NCI-H2227 (cell line): Measurements from ENCODE around the gene TNIP2.
A peak's percentile ranks its signal among the peaks of the same experiment; 100 is the strongest.
"Not testable (repeated sequence)": the region's sequence is repeated elsewhere in the genome, so short reads cannot be mapped to it uniquely, and the experiment has no call there.

Experiments used
- DNase-seq: peaks from one replicate; lab custom pipeline; 2025; ENCODE audit not compliant: unreplicated experiment; lab: John Stamatoyannopoulos, UW

TNIP2 gene

GRCh38 chr4:2793586-2794485 lies 37.7 kb upstream of the TNIP2 start:
- DNase-seq, result no peak

- DNase-seq, result peak; percentile 67
Measured at GRCh38 chr4:2792711-2793585, 36.8 kb upstream of the TNIP2 start, which contains the start of gene SH3BP2. Gene SH3BP2, plus strand, starts transcription at chr4:2793085. Its CDS starts 27,533 bp downstream, at chr4:2820618.

- no peak for DNase-seq
Measured at GRCh38 chr4:2792396-2792710, 36.2 kb upstream of the TNIP2 start.

GRCh38 chr4:2791518-2792395 lies 35.6 kb upstream of the TNIP2 start:
- no peak for DNase-seq

GRCh38 chr4:2790583-2791517 lies 34.7 kb upstream of the TNIP2 start:
- no peak for DNase-seq

- DNase-seq, result no peak
Measured at GRCh38 chr4:2789793-2790582, 33.9 kb upstream of the TNIP2 start.

GRCh38 chr4:2789351-2789750 lies 33.2 kb upstream of the TNIP2 start:
- DNase-seq, result no peak

- DNase-seq, result no peak
Measured at GRCh38 chr4:2788532-2789103, 32.5 kb upstream of the TNIP2 start.

- no peak for DNase-seq
Measured at GRCh38 chr4:2788101-2788500, 32.0 kb upstream of the TNIP2 start.

GRCh38 chr4:2787230-2788100 lies 31.3 kb upstream of the TNIP2 start:
- DNase-seq, result no peak

- DNase-seq, result no peak
Measured at GRCh38 chr4:2786794-2787229, 30.7 kb upstream of the TNIP2 start.

- no peak for DNase-seq
Measured at GRCh38 chr4:2786152-2786671, 30.1 kb upstream of the TNIP2 start.

- DNase-seq, result no peak
Measured at GRCh38 chr4:2785613-2786012, 29.5 kb upstream of the TNIP2 start.

- no peak for DNase-seq
Measured at GRCh38 chr4:2783790-2784189, 27.7 kb upstream of the TNIP2 start.

- DNase-seq, result no peak
Measured at GRCh38 chr4:2781911-2782310, 25.8 kb upstream of the TNIP2 start.

GRCh38 chr4:2780643-2781042 lies 24.5 kb upstream of the TNIP2 start:
- not testable (repeated sequence) for DNase-seq

GRCh38 chr4:2771264-2771663 lies 15.1 kb upstream of the TNIP2 start:
- no peak for DNase-seq
